ENCODE results near the gene SLC18A3. TPM values are rescaled to one million over a fixed set of nuclear protein-coding genes. Genes with fewer than 3 reads are reported as not detected.

Gene SLC18A3
- total RNA-seq, 1 donor from 2014 or later = not detected

- no peaks in the 10 kb centered on the region for H3K36me3 ChIP-seq
- H3K4me1 ChIP-seq = peaks cover 3 to 4% of the 10 kb centered on the region in 2 donors
- H3K27me3 ChIP-seq = peaks cover 20% of the 10 kb centered on the region
- no peak overlapping the region for H3K27ac ChIP-seq
- no peaks in the 10 kb centered on the region for H3K9me3 ChIP-seq
- DNase-seq (ENCODE audit: low spot score in 2 of 2) = no peak
- peak overlapping the region; percentile 33 to 51 for H3K4me3 ChIP-seq
- TF ChIP-seq CTCF (IDR thresholded peaks at IDR 0.05) = no peak
- intact Hi-C loops (cut with DNase I) = no loop called here
Measured at GRCh38 chr10:49609283-49610113, 612 bp upstream of the SLC18A3 start.

- Histone ChIP-seq H3K9me3 (no peaks in the 10 kb centered on the region), H3K27ac (no peak overlapping the region), H3K4me3 (peak overlapping the region; percentile 33 to 51), H3K4me1 (peaks cover 3 to 4% of the 10 kb centered on the region in 2 donors), H3K36me3 (no peaks in the 10 kb centered on the region), H3K27me3 (peaks cover 20% of the 10 kb centered on the region)
- DNase-seq (ENCODE audit: low spot score in 2 of 2) = peak in 1 of 2 donors; percentile 53
- TF ChIP-seq CTCF (IDR thresholded peaks at IDR 0.05) = no peak
- intact Hi-C loops (cut with DNase I) = no loop called here
Measured at GRCh38 chr10:49610458-49611165, 502 bp downstream of the SLC18A3 start.

- no peak overlapping the region for H3K27ac ChIP-seq
- H3K4me3 ChIP-seq = peak overlapping the region; percentile 33 to 51
- peaks cover 20% of the 10 kb centered on the region for H3K27me3 ChIP-seq
- H3K36me3 ChIP-seq = no peaks in the 10 kb centered on the region
- TF ChIP-seq CTCF (IDR thresholded peaks at IDR 0.05) = no peak
- H3K9me3 ChIP-seq = no peaks in the 10 kb centered on the region
- intact Hi-C loops (cut with DNase I) = no loop called here
- DNase-seq (ENCODE audit: low spot score in 2 of 2) = peak in 1 of 2 donors; percentile 55
- peaks cover 3 to 4% of the 10 kb centered on the region in 2 donors for H3K4me1 ChIP-seq
Measured at GRCh38 chr10:49611166-49611815, 1.2 kb downstream of the SLC18A3 start.

DNA sequence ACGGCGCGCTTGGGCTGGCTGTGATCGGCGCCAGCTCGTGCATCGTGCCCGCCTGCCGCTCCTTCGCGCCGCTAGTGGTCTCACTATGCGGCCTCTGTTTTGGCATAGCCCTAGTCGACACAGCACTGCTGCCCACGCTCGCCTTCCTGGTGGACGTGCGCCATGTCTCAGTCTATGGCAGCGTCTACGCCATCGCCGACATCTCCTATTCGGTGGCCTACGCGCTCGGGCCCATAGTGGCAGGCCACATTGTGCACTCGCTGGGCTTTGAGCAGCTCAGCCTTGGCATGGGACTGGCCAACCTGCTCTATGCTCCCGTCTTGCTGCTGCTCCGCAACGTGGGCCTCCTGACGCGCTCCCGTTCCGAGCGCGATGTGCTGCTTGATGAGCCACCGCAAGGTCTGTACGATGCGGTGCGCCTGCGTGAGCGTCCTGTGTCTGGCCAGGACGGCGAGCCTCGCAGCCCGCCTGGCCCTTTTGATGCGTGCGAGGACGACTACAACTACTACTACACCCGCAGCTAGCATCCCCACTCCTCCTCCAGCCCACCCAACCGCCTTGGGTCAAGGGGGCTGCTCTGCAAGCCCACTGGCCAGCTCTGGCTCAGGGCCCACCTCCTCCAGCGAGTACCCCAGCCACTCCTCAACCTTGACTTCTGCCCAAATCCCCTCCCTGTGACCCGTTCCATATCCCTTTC lies 1.9 kb downstream of the SLC18A3 start:
- no peaks in the 10 kb centered on the region for H3K36me3 ChIP-seq
- peak in 1 of 2 donors; percentile 49 for DNase-seq (ENCODE audit: low spot score in 2 of 2)
- no peak overlapping the region for H3K27ac ChIP-seq
- no peak overlapping the region for H3K4me3 ChIP-seq
- intact Hi-C loops (cut with DNase I) = no loop called here
- no peak for TF ChIP-seq CTCF (IDR thresholded peaks at IDR 0.05)
- peaks cover 20% of the 10 kb centered on the region for H3K27me3 ChIP-seq
- H3K9me3 ChIP-seq = no peaks in the 10 kb centered on the region
- peaks cover 3 to 4% of the 10 kb centered on the region in 2 donors for H3K4me1 ChIP-seq

DNA sequence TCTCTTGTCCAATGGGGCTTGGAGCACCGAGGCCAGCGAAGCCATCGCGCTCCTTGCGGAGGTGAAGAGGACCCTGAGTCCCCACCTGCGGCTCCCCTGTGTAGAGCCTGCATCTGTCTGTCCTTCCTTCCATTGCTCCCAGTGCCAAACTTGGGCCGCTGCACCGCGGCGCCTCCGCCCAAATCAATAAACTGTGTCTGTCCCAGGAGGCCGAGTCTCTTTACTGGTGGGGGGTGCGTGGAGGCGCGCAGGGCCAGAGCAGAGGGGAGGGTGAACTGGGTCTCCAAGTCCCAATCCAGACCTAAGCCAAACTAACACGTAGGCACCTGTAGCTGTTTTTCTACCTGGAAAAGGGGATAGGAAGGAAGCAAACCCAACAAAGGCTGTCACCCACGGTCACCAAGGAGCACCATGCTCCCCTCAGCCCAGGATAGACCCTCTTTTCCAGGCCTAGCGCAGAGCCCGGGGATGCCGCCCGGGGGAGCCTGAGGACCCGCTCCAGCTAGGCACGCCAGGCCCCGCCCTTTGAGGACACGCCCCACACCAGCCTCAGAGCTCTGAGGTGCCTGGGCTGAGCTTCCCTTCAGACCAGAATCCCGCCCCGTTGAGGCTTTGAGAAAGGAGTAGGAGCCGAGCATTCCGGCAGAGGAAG lies 2.5 kb downstream of the SLC18A3 start:
- H3K4me1 ChIP-seq = peaks cover 3 to 4% of the 10 kb centered on the region in 2 donors
- intact Hi-C loops (cut with DNase I) = no loop called here
- H3K27ac ChIP-seq = no peak overlapping the region
- no peaks in the 10 kb centered on the region for H3K9me3 ChIP-seq
- peak in 1 of 2 donors; percentile 31 for DNase-seq (ENCODE audit: low spot score in 2 of 2)
- no peak overlapping the region for H3K4me3 ChIP-seq
- H3K27me3 ChIP-seq = peaks cover 20% of the 10 kb centered on the region
- no peaks in the 10 kb centered on the region for H3K36me3 ChIP-seq
- TF ChIP-seq CTCF (IDR thresholded peaks at IDR 0.05) = no peak
